ENCODE data around the gene KSR1. TPM values are rescaled to one million over a fixed set of nuclear protein-coding genes. Genes with fewer than 3 reads are reported as not detected.

Gene KSR1
- total RNA-seq, 6 donors from 2014 or later = 23.0 to 94.3 (median 60.9) TPM

DNA sequence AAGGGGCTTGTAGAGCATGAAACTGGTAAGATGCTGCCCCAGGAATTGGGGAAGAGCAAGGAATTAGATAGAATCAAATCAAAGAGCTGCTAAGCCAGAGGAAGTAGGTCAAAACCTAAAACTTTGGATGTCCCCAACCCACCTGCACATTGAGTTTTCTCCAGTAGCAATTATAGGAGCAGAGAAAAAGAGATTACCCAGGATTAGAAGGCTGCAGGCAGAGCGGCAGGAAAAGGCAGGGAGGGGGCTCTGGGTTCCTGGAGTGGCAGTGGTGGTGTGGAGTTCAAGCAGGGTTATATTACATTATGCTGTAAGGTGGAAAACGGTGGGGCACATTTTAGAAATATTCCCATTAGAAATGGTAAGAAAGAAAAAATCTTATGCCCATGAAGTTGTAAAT lies 68.3 kb downstream of the KSR1 start:
- ATAC-seq (ENCODE audit: low FRiP score in 2 of 2) = no peak
- Histone ChIP-seq H3K9me3 (no peaks in the 10 kb centered on the region), H3K36me3 (no peaks in the 10 kb centered on the region), H3K4me3 (no peak overlapping the region), H3K27ac (no peak overlapping the region), H3K4me1 (peaks cover 21 to 50% (median 35%) of the 10 kb centered on the region in 4 donors), H3K27me3 (no peaks in the 10 kb centered on the region)
- TF ChIP-seq POLR2AphosphoS5 (IDR thresholded peaks at IDR 0.05) = no peak
- TF ChIP-seq, protein P1, sequence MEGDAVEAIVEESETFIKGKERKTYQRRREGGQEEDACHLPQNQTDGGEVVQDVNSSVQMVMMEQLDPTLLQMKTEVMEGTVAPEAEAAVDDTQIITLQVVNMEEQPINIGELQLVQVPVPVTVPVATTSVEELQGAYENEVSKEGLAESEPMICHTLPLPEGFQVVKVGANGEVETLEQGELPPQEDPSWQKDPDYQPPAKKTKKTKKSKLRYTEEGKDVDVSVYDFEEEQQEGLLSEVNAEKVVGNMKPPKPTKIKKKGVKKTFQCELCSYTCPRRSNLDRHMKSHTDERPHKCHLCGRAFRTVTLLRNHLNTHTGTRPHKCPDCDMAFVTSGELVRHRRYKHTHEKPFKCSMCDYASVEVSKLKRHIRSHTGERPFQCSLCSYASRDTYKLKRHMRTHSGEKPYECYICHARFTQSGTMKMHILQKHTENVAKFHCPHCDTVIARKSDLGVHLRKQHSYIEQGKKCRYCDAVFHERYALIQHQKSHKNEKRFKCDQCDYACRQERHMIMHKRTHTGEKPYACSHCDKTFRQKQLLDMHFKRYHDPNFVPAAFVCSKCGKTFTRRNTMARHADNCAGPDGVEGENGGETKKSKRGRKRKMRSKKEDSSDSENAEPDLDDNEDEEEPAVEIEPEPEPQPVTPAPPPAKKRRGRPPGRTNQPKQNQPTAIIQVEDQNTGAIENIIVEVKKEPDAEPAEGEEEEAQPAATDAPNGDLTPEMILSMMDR (IDR thresholded peaks at IDR 0.05) = no peak
- no peak for TF ChIP-seq EP300 (IDR thresholded peaks at IDR 0.05)
- TF ChIP-seq POLR2A (IDR thresholded peaks at IDR 0.05) = no peak
- WGBS, 2 donors = 71 to 83% methylated on average over 1 to 2 of the region's 2 CpGs
- no peak for DNase-seq

- Histone ChIP-seq H3K27me3 (no peaks in the 10 kb centered on the region), H3K36me3 (no peaks in the 10 kb centered on the region), H3K4me3 (no peak overlapping the region), H3K9me3 (no peaks in the 10 kb centered on the region), H3K4me1 (peaks cover 26 to 55% (median 41%) of the 10 kb centered on the region in 4 donors), H3K27ac (no peak overlapping the region)
- no peak for DNase-seq
- ATAC-seq (ENCODE audit: low FRiP score in 2 of 2) = no peak
- TF ChIP-seq, protein P1 (IDR thresholded peaks at IDR 0.05) = no peak
- TF ChIP-seq EP300 (IDR thresholded peaks at IDR 0.05) (no peak), POLR2A (IDR thresholded peaks at IDR 0.05) (no peak), POLR2AphosphoS5 (IDR thresholded peaks at IDR 0.05) (no peak)
- WGBS, 2 donors = 69 to 100% methylated on average over 2 of the region's 2 CpGs
Measured at GRCh38 chr17:27525316-27525715, 69.1 kb downstream of the KSR1 start.

DNA sequence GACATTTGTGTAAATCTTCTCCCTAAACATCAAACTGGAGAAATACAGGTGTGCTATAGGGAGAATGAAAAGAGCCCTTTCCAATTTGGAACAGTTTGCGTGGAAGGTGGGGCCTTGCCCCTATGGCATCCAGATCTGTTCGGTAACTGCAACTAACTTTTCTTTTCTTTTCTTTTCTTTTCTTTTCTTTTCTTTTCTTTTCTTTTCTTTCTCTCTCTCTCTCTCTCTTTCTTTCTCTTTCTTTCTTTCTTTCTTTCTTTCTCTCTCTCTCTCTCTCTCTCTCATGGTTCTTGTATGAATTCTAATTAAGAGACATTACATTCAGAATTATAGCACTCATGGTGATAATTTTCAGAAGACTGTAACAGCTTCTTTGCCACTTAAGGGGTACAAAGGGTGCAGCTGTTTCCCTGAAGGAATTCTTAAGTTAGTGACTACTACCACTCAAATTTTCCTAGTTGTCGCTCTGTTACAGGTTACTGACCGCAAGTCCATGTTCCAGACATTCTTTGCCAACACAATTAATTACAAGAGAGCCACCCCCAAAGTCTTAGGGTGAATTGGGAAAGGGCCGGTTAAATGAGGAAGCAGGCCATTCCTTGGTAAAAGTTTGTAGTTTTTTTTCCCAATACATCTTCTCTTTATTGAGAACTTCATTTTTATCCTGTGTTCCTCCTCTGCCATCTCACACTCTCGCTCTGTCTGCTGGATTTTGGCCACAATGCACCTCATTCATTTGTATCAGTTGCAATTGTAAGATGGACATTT lies 69.8 kb downstream of the KSR1 start:
- Histone ChIP-seq H3K36me3 (no peaks in the 10 kb centered on the region), H3K4me3 (no peak overlapping the region), H3K27me3 (no peaks in the 10 kb centered on the region), H3K27ac (peak overlapping the region in 1 of 4 donors; percentile 1), H3K9me3 (no peaks in the 10 kb centered on the region), H3K4me1 (peaks cover 33 to 55% (median 42%) of the 10 kb centered on the region in 4 donors)
- 81 to 90% methylated on average over 6 of the region's 6 CpGs for WGBS, 2 donors
- TF ChIP-seq POLR2AphosphoS5 (IDR thresholded peaks at IDR 0.05) (no peak), EP300 (IDR thresholded peaks at IDR 0.05) (no peak), POLR2A (IDR thresholded peaks at IDR 0.05) (no peak)
- TF ChIP-seq, protein P1 (IDR thresholded peaks at IDR 0.05) = no peak
- no peak for ATAC-seq (ENCODE audit: low FRiP score in 2 of 2)
- no peak for DNase-seq

DNA sequence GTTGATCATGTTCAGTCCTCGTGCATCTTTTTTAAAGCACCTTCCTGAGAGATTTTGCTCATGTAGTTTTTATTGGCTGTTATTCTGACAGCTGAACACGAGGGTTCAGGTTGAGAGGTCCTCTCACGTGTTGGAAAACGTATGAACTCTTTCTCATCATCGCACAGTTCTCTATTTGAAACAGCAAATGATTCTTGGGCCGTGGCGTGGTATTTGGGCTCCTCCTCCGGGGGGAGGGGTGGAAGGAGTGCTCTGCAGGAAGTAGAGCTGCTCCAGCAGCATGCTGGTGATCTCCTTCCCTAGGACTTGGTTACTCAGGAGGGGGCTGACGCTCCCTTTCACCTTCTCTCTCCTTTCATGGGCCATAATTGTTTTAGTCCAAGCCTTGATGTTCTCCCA lies 70.4 kb downstream of the KSR1 start:
- no peaks in the 10 kb centered on the region for H3K36me3 ChIP-seq
- H3K4me1 ChIP-seq = peaks cover 39 to 58% (median 46%) of the 10 kb centered on the region in 4 donors
- H3K27ac ChIP-seq = peak overlapping the region in 1 of 4 donors; percentile 1
- peak in 1 of 2 donors; percentile 79 for DNase-seq
- no peaks in the 10 kb centered on the region for H3K9me3 ChIP-seq
- ATAC-seq (ENCODE audit: low FRiP score in 2 of 2) = peak; percentile 58 to 62
- TF ChIP-seq POLR2AphosphoS5 (IDR thresholded peaks at IDR 0.05) = no peak
- no peak for TF ChIP-seq EP300 (IDR thresholded peaks at IDR 0.05)
- TF ChIP-seq, protein P1 (IDR thresholded peaks at IDR 0.05) = no peak
- TF ChIP-seq POLR2A (IDR thresholded peaks at IDR 0.05) = no peak
- WGBS, 2 donors = 1 to 11% methylated on average over 9 of the region's 9 CpGs
- H3K4me3 ChIP-seq = no peak overlapping the region
- no peaks in the 10 kb centered on the region for H3K27me3 ChIP-seq

All from upper lobe of left lung (tissue), 6 donors.